ENCODE data around the gene ESPN. TPM values are rescaled to one million over a fixed set of nuclear protein-coding genes. Genes with fewer than 3 reads are reported as not detected.
"Not testable (repeated sequence)": the region's sequence is repeated elsewhere in the genome, so short reads cannot be mapped to it uniquely, and the experiment has no call there.

ESPN gene
- total RNA-seq, 1 donor from 2014 or later, result 0.66 TPM

GRCh38 chr1:6393400-6394187 is 31.0 kb upstream of the ESPN start, which contains the start of gene ACOT7:
ACOT7 (minus strand) TSS chr1:6393767; CDS start chr1:6393399, 368 bp downstream.
- Histone ChIP-seq H3K27ac (ENCODE audit: low read depth, low read length) (peak within 1 kb of the TSS; percentile 90), H3K4me2 (ENCODE audit: low read length) (peak within 1 kb of the TSS; percentile 98), H3K4me3 (ENCODE audit: insufficient read depth, low read depth, low read length) (peak within 1 kb of the TSS; percentile 76), H3K4me1 (ENCODE audit: insufficient read depth, low read length) (peaks cover 14% of the 10 kb centered on the region), H3K9me3 (ENCODE audit: insufficient read depth, low read depth, low read length) (no peaks in the 10 kb centered on the region), H3K79me2 (ENCODE audit: insufficient read depth, low read length) (peaks cover 38% of the 10 kb centered on the region), H3K36me3 (ENCODE audit: insufficient read depth, low read length) (no peaks in the 10 kb centered on the region), H4K20me1 (ENCODE audit: insufficient read depth, low read length) (peaks cover 20% of the 10 kb centered on the region), H2AFZ (ENCODE audit: low read depth, low read length) (peak within 1 kb of the TSS; percentile 89), H3K27me3 (ENCODE audit: insufficient read depth, low read length) (peaks cover 2% of the 10 kb centered on the region), H3K9ac (ENCODE audit: low read length) (peak within 1 kb of the TSS; percentile 86)
- Mint-ChIP-seq H3K4me1 (ENCODE audit: low read depth, unreplicated experiment) (peaks cover 15% of the 10 kb centered on the region), H3K4me3 (ENCODE audit: unreplicated experiment) (peak within 1 kb of the TSS; percentile 92), H3K27me3 (ENCODE audit: low read depth, unreplicated experiment) (peaks cover 8% of the 10 kb centered on the region), H3K36me3 (ENCODE audit: low read depth, unreplicated experiment) (no peaks in the 10 kb centered on the region), H3K9me3 (ENCODE audit: unreplicated experiment) (no peaks in the 10 kb centered on the region), H3K27ac (ENCODE audit: unreplicated experiment) (peak within 1 kb of the TSS; percentile 94)
- FAIRE-seq (no peak), DNase-seq (ENCODE audit: low read depth) (peak; percentile 71)
- TF ChIP-seq, protein P1, sequence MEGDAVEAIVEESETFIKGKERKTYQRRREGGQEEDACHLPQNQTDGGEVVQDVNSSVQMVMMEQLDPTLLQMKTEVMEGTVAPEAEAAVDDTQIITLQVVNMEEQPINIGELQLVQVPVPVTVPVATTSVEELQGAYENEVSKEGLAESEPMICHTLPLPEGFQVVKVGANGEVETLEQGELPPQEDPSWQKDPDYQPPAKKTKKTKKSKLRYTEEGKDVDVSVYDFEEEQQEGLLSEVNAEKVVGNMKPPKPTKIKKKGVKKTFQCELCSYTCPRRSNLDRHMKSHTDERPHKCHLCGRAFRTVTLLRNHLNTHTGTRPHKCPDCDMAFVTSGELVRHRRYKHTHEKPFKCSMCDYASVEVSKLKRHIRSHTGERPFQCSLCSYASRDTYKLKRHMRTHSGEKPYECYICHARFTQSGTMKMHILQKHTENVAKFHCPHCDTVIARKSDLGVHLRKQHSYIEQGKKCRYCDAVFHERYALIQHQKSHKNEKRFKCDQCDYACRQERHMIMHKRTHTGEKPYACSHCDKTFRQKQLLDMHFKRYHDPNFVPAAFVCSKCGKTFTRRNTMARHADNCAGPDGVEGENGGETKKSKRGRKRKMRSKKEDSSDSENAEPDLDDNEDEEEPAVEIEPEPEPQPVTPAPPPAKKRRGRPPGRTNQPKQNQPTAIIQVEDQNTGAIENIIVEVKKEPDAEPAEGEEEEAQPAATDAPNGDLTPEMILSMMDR (IDR thresholded peaks at IDR 0.05; ENCODE audit: insufficient read depth, low read depth, low read length), result no peak
- no peak for TF ChIP-seq EZH2 (IDR thresholded peaks at IDR 0.05; ENCODE audit: insufficient read depth, low read length)

DNA sequence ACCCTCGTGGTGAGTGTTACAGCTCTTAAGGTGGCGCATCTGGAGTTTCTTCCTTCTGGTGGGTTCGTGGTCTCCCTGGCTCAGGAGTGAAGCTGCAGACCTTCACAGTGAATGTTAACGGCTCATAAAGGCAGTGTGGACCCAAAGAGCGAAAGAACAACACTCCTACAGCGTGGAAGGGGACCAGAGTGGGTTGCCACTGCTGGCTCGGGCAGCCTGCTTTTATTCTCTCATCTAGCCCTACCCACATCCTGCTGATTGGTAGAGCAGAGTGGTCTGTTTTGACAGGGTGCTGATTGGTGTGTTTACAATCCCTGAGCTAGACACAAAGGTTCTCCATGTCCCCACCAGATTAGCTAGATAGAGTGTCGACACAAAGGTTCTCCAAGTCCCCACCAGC is 29.4 kb upstream of the ESPN start:
- FAIRE-seq; H3K27ac ChIP-seq (ENCODE audit: low read depth, low read length); H2AFZ ChIP-seq (ENCODE audit: low read depth, low read length); H3K36me3 Mint-ChIP-seq (ENCODE audit: low read depth, unreplicated experiment); DNase-seq (ENCODE audit: low read depth); H3K27ac Mint-ChIP-seq (ENCODE audit: unreplicated experiment); H3K9me3 ChIP-seq (ENCODE audit: insufficient read depth, low read depth, low read length); H3K36me3 ChIP-seq (ENCODE audit: insufficient read depth, low read length); H3K27me3 ChIP-seq (ENCODE audit: insufficient read depth, low read length); H3K4me2 ChIP-seq (ENCODE audit: low read length); H3K9ac ChIP-seq (ENCODE audit: low read length); H3K9me3 Mint-ChIP-seq (ENCODE audit: unreplicated experiment); H3K4me3 ChIP-seq (ENCODE audit: insufficient read depth, low read depth, low read length): not testable (repeated sequence)
- H3K79me2 ChIP-seq (ENCODE audit: insufficient read depth, low read length), result peaks cover 26% of the 10 kb centered on the region
- Mint-ChIP-seq H3K27me3 (ENCODE audit: low read depth, unreplicated experiment) (peaks cover 12% of the 10 kb centered on the region), H3K4me3 (ENCODE audit: unreplicated experiment) (peak overlapping the region; percentile 6), H3K4me1 (ENCODE audit: low read depth, unreplicated experiment) (peaks cover 15% of the 10 kb centered on the region)
- peaks cover 14% of the 10 kb centered on the region for H3K4me1 ChIP-seq (ENCODE audit: insufficient read depth, low read length)
- H4K20me1 ChIP-seq (ENCODE audit: insufficient read depth, low read length), result peaks cover 15% of the 10 kb centered on the region

DNA sequence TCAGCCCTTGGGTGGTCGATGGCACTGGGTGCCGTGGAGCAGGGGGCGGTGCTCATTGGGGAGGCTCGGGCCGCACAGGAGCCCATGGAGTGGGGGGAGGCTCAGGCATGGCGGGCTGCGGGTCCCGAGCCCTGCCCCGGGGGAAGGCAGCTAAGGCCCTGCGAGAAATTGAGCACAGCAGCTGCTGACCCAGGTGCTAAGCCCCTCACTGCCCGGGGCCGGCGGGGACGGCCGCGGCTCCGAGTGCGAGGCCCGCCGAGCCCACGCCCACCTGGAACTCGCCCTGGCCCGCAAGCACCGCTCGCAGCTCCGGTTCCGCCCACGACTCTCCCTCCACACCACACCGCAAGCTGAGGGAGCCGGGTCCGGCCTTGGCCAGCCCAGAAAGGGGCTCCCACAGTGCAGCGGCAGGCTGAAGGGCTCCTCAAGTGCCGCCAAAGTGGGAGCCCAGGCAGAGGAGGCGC is 28.8 kb upstream of the ESPN start:
- H3K9ac ChIP-seq (ENCODE audit: low read length); FAIRE-seq; H3K9me3 ChIP-seq (ENCODE audit: insufficient read depth, low read depth, low read length); DNase-seq (ENCODE audit: low read depth); H3K4me3 ChIP-seq (ENCODE audit: insufficient read depth, low read depth, low read length); H3K27ac Mint-ChIP-seq (ENCODE audit: unreplicated experiment); H3K27me3 ChIP-seq (ENCODE audit: insufficient read depth, low read length); H3K9me3 Mint-ChIP-seq (ENCODE audit: unreplicated experiment); H3K4me2 ChIP-seq (ENCODE audit: low read length); H3K27ac ChIP-seq (ENCODE audit: low read depth, low read length); H3K36me3 Mint-ChIP-seq (ENCODE audit: low read depth, unreplicated experiment); H3K4me3 Mint-ChIP-seq (ENCODE audit: unreplicated experiment); H2AFZ ChIP-seq (ENCODE audit: low read depth, low read length); H3K36me3 ChIP-seq (ENCODE audit: insufficient read depth, low read length): not testable (repeated sequence)
- peaks cover 20% of the 10 kb centered on the region for H3K79me2 ChIP-seq (ENCODE audit: insufficient read depth, low read length)
- H4K20me1 ChIP-seq (ENCODE audit: insufficient read depth, low read length), result peaks cover 15% of the 10 kb centered on the region
- Mint-ChIP-seq H3K27me3 (ENCODE audit: low read depth, unreplicated experiment) (peaks cover 12% of the 10 kb centered on the region), H3K4me1 (ENCODE audit: low read depth, unreplicated experiment) (peaks cover 15% of the 10 kb centered on the region)
- peaks cover 14% of the 10 kb centered on the region for H3K4me1 ChIP-seq (ENCODE audit: insufficient read depth, low read length)
